NCI-H2171 (cell line): Measurements from ENCODE around the gene ECPAS.
"Not testable (repeated sequence)": the region's sequence is repeated elsewhere in the genome, so short reads cannot be mapped to it uniquely, and the experiment has no call there.

ENCODE experiments used
- DNase-seq: peaks from one replicate; lab custom pipeline; 2025; lab: John Stamatoyannopoulos, UW

ECPAS gene

DNA sequence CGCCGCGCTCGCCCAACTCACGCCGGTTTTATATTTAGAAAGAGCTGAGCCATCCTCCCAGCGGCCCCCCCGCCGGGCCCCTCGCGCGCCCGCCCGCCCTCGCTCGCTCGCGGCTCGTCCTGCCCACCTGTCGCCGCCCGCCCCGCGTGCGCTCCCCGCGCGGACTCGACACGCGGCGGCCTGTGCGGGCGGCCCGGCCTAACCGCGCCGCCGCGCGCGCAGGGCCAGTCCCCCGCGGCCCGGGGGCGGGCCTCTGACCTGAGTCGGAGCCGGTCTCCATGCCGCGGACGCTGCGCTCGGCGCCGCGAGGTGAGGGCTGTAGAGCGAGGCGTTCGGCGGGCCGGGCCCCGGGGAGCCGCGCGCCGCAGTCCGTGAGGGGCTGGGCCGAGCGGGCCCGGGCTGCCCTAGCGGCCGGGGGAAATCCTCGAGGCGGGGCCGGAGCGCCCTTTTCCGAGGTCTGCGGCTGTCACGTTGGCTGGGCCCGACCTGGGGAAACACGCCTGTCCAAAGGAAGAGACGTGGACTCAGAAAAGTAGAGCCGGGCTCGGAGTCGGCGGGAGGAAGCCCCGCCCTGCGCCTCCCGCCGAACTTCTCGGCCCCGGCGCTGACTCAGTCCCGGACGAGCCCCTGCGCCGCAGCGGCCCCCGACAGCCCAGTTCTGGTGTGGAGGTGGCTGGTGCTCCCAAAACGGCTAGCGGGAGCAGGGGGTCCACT lies at the start of gene ECPAS:
Gene ECPAS, minus strand, starts transcription at position 526 of the 714 bp plus-strand sequence. CDS start 11,465 bp downstream, outside the sequence.
- peak; percentile 26 for DNase-seq

GRCh38 chr9:111533099-111533790 lies 49.1 kb upstream of the ECPAS start:
- no peak for DNase-seq

GRCh38 chr9:111531716-111532115 lies 47.5 kb upstream of the ECPAS start:
- DNase-seq = no peak

- no peak for DNase-seq
Observed at GRCh38 chr9:111529787-111530186, 45.6 kb upstream of the ECPAS start.

DNA sequence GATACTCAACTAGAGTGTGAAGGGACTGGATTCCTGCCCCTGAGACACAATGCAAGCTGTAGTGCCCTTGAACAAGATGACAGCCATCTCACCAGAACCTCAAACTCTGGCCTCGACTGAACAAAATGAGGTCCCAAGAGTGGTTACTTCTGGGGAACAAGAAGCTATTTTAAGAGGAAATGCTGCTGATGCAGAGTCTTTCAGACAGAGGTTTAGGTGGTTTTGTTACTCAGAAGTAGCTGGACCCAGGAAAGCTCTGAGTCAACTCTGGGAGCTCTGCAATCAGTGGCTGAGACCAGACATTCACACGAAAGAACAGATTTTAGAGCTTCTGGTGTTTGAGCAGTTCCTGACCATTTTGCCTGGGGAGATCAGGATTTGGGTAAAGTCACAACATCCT lies 43.2 kb upstream of the ECPAS start:
- DNase-seq = no peak

- peak; percentile 68 for DNase-seq
Observed at GRCh38 chr9:111525056-111525977, 41.1 kb upstream of the ECPAS start, which contains the start of gene ZNF483. TSS of gene ZNF483 (plus strand) at chr9:111525179. CDS start at chr9:111527396, 2,217 bp downstream.

DNA sequence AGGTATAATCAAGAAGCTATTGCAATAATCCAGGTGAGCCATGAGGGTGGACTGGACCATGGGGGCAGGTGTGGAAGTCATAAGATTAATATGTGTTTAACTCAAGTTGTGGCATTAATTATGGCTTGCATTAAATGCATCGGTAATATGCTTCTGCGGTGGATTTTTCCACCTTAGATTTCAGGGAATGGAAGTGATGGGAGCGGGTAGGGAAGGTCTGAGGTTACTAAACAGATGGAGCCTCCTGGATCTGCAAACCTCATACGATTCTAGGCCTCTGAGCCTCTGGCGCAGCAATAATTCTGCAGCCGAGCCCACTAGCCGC lies 40.5 kb upstream of the ECPAS start:
- DNase-seq = no peak

DNA sequence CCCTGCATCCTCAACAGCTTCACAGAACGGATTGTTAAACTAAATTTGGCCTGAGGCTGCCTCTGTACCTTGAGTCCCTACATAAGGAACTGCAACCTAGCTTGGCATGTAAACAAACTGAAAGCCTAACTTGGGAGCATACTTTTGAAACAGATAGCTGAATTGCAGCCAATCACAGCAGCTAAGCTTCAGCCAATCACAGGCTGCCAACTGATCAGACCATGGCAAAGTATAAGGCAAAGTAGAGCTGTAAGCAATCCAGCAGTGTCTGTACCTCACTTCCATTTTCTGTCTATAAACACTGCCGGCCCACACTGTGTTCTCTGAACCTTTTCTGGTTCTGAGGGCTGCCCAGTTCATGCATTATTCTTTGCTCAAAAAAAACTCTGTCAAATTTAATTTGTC lies 31.9 kb upstream of the ECPAS start:
- no peak for DNase-seq

- DNase-seq = no peak
Observed at GRCh38 chr9:111514967-111515366, 30.8 kb upstream of the ECPAS start.

GRCh38 chr9:111511581-111511980 lies 27.4 kb upstream of the ECPAS start:
- not testable (repeated sequence) for DNase-seq

- DNase-seq = no peak
Observed at GRCh38 chr9:111502506-111502905, 18.3 kb upstream of the ECPAS start.

GRCh38 chr9:111501648-111502047 lies 17.5 kb upstream of the ECPAS start:
- DNase-seq = no peak

- no peak for DNase-seq
Observed at GRCh38 chr9:111501005-111501562, 16.9 kb upstream of the ECPAS start.

DNA sequence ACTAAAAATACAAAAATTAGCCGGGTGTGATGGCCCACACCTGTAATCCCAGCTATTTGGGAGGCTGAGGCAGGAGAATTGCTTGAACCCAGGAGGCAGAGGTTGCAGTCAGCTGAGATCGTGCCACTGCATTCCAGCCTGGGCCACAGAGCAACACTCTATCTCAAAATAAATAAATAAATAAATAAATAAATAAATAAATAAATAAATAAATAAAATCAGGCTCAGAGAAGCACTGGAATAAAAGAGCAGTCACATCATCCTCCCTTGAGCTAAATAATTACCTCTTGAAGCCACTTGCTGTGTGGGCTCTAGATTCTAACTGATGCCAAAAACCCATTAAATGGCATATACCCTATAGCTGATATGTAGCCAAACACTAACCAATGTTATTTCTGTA lies 13.0 kb upstream of the ECPAS start:
- not testable (repeated sequence) for DNase-seq

- DNase-seq = no peak
Observed at GRCh38 chr9:111484572-111484894, 350 bp upstream of the ECPAS start.

GRCh38 chr9:111483439-111483857 lies 735 bp downstream of the ECPAS start:
- DNase-seq = peak; percentile 35

- peak; percentile 66 for DNase-seq
Observed at GRCh38 chr9:111482694-111483438, 1.3 kb downstream of the ECPAS start.

DNA sequence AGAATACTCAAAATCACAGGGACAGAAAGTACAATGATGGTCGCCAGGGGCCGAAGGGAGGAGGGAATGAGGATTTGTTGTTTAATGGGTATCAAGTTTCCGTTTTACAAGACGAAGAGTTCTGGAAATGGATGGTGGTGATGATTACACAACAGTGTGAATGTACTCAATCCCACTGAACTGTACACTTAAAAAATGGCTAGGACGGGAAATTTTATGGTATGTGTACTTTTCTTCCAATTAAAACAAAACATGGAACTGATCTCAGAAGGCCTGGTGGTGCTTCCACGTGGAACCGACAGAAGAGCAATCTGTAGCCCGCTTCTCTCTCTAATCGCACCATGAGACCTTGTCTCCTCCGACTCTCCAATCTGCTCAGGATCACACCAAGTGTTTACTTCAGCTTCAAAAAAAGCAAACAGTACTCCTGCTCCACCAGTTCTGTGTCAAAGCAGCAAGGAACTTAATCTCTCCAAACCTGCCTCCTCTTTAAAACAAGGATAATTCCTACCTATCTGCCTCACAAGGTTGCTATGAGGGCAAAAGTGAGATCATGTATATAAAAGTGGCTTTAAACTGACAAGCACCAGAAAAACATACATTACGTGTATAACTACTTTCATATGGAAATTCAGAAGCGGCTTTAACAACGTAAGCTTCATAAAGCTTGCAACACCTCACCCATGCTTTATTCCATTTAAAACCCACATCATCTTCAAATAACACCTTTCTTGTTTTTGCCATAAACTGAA lies 2.1 kb downstream of the ECPAS start:
- DNase-seq = no peak

- no peak for DNase-seq
Observed at GRCh38 chr9:111477677-111478076, 6.5 kb downstream of the ECPAS start.

- DNase-seq = no peak
Observed at GRCh38 chr9:111475195-111475594, 9.0 kb downstream of the ECPAS start.

- DNase-seq = peak; percentile 10
Observed at GRCh38 chr9:111474385-111474784, 9.8 kb downstream of the ECPAS start.
